Activated effector memory CD4-positive, alpha-beta T cell treated with Interleukin-2 at 50 U/mL for 16 hours (primary cell): ENCODE measurements around the gene COA8.

Experiments
- DNase-seq: peaks from one replicate; pipeline ENCODE4 v3.0.0-alpha.2; 2020

COA8 gene

DNA sequence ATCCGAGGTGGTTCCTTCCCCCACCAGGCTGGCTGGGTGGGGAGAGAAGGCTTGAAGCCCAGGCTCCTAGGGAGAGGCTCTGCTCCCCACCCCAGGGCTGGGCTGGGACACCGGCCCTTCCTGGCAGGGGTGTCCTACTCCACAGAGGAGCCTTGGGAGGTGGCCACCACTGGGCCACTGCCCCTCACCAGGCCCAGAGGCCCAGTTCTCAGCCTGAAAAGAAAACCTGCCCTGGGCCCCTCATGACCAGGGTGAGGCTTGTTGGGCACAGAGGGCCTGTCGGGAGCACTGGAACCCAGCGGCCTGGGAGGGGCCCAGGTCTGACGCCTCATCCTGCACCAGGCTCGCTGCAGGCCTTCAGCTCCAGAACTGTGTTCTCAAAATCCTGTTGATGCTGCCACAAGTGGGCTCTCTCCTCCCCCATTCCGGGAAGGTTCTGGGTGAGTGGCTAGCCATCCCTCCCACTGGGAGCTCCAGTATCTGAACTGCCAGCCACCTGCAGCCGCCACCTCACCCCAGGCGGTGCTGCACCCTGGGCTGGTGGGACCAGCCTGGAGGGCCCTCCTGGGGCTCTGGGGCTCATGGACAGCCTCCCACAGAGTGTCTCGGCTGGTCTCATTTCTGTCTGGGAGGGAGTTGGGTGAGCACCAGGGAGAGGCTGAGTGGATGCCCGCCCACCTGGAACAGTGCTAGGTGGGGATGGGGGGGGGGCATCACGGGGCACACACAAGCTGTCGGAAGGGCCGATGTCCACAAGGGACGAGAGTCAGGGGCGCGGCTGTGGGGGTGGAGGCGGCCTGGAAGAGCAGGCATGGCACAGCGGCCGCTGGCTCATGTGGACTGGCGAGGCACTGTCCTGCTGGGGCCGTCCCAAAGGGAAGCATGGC, 12.1 kb upstream of the COA8 start:
- DNase-seq: no peak

DNA sequence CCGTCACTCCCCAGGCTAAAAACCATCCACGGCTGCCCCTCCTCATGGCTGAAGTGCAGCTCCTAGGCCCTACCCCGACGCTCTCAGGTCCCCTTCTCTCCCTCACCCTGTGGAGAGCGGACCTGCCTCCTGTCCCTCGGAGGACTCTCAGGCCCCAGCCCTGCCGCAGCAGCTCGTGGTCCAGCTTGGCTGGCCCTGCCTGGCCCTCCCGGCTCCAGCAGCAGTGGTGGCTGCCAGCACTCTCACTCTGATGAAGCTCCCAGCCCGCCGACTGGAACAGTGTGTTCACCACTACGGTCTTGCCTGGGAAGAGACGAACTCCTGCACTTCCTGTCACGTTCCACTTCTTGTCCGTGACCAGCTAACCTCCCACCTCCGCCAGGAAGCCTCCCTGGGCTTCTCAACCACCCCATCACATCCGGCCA, 11.4 kb upstream of the COA8 start:
- DNase-seq: no peak

DNA sequence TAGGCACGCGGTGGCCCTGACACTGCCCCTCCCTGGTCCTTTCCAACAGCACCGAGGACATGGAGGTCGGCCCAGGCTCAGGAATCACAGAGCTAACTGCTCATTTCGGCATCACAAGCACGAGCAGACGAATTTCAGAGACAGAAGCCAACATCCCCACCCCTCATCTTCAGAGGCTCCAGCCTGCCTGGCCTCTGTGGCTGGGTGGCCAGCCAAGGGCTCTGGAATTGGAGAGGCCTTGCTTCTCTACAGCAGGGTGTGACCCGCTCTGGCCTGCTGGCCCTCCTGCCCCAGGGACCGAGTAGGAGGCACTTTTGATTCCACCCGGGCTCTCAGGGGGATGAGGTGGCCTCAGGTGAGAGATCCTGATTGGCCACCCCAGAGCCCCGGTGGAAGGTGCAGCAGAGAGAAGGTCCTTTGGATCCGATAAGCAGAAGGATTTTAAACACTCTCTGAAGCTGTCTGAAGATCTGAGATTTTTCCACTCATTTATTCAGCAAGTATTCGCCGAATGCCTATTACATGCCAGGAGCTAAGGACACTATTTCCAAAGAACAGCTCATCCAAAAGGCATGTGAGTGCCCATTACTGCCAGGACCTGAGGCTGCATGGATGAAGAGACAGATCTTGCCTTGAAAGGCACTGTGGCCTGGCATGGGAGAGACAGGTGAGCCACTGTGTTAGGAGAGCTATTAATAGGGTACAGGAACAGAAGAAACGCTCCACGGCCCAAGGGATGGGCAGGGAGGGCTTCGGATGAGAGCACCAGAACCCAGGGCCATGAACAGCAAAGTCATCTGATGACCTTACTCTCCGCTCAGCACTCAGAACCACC, 10.5 kb upstream of the COA8 start:
- DNase-seq: no peak

DNA sequence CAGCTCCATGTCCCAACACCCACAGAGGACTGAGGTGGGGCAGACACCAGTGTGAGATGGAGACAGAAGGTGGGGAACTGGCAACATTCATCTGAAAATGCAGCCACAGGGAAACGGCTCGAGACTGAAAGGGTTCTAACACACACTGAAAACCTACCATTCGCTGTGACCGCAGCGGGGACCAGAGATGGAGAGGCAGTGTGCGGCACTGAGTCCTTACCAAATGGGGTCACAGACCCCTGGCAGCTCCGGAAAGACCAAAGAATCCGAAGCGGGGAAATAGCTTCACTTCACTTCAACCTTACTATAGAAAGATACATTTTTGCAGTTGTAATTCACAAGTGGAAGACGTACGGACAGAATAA, 9.9 kb upstream of the COA8 start:
- no peak for DNase-seq

DNA sequence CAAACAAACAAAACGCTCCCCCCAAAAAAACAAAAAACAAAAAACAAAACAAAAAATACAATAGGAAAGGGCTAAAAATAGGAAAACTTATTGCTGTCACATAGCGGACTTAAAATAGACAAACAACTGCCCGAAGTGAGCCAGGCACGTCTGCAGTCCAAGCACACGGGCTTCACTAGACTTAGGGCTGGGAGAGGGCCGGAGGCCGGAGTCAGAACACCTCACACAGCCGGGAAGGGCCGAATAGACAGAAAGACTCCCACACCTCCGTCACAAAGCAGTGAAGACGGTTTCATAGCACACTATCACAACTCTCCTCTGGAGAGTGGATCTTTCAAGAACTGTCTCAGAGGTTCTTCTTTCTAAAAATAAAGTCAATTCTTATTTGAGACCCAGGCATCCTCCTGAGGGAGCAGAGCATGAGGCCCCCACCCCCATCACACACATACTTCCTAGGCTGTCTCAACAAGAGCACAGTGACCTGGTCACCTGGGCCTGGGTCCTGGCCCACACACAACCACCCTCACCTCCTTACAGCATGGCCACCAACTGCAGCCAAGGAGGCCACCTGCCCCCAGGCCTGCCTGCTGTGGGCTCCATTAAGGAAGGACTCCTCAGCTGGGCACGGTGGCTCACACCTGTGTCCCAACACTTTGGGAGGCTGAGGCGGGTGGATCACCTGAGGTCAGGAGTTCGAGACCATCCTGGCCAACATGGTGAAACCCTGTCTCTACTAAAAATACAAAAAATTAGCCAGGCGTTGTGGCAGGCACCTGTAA, 7.0 kb upstream of the COA8 start:
- no peak for DNase-seq

DNA sequence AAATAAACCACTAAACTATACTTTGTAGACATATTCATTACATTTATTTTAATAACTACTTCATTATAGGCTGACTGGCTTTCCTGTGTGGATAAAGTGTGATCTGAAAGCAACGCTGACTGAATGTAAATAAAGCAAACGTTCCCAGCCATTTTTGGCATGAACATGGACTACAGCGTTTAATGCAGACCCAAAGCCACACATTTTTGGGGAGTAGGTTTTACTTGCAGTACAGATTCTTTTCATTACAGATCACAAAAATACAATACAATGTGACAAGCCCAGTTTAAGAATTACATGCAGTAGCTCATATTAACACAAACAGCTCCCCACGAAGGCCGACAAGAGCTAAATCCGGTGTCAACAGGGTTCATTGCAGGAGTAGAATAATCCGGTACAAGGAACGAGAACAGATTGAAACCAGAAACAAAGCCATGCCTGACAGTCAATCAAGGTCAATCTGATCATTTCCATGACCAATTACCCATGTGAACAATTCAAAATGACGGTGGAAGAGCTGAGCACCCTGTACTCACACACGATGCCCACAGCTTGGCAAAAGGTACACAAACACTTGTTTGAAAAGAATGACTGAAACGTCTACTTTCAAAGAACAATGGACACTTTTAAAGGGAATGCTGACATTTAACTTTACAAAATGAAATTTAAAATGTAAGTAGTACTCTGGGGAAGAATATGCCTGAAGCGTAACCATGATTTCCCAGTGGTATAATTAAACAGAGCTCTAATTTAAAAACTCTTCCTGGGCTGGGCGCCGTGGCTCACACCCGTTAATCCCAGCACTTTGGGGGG, 5.6 kb upstream of the COA8 start:
- no peak for DNase-seq

DNA sequence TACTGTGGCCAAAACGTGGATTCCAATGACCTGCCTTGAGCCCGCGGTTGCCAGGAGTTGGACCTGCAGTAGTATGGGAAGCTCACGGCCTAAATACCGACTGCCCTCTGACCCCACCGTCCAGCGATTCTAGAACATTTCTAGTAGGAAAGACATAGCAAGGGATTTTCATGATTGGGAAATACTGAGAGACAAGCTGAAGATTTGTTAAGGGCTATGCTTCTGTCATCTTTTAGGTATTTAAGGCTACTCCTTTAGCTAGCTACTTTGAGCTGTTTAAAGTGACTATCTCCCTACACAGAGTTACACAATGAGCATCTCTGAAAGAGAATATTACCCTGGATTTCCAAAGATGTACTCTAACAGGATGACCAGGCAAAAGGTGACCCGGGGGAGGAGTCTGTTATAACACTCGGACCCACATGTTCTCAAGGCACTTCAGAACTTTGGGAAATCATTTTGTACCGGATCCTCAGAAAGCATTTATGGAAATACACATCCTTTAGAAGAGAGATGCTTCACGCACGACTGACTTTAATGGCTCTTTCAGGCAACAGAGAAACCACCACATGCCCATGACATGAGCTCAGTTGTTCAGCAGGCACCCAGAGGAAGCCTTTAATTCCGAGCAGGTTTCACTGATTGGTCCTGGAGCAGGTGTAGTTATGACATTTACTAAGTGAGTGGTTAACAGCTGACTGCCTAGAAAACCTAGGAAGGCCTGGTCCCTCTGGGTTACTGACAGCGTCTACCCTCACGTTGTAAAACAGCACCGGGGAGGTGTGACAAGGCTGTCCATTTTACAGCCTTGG, 4.5 kb upstream of the COA8 start:
- DNase-seq: no peak

DNA sequence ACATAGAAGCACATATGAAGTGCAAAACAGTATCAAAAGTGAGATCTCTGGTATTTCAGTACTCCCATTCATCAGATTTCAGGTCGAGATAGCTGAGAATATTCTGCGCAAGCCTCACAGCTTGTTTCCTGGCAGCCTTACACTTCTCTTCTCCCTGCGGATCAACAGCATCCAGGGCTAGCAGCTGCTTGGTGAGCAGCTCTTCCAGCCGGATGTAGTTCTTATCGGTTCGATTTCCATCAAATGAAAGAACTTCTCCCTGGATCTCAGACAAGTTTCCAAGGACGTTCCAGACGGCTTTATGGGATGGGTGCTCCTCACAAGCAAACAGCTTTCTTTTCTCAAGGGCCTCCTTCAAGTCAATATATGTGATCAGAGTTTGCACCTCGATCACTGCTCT, 3.0 kb upstream of the COA8 start:
- no peak for DNase-seq

DNA sequence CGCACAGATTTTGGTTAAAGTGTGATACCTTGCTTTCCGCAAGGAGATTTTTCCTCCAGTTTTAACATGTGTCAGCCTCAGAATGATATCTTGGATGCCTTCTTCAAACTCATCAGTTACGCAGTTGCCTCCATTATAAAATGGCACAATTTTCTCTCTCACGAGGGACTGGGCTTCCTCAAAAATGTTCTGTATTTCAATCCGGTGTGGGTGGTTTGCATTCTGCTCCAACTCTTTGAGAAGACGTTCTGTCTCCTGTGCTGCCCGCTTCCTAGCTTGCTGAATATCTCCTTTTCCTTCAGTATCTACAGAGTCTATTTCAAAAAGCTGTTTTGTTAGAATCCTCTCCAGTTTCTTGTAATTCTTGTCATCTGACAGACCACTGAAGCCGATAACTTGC, 2.1 kb upstream of the COA8 start:
- DNase-seq: no peak

DNA sequence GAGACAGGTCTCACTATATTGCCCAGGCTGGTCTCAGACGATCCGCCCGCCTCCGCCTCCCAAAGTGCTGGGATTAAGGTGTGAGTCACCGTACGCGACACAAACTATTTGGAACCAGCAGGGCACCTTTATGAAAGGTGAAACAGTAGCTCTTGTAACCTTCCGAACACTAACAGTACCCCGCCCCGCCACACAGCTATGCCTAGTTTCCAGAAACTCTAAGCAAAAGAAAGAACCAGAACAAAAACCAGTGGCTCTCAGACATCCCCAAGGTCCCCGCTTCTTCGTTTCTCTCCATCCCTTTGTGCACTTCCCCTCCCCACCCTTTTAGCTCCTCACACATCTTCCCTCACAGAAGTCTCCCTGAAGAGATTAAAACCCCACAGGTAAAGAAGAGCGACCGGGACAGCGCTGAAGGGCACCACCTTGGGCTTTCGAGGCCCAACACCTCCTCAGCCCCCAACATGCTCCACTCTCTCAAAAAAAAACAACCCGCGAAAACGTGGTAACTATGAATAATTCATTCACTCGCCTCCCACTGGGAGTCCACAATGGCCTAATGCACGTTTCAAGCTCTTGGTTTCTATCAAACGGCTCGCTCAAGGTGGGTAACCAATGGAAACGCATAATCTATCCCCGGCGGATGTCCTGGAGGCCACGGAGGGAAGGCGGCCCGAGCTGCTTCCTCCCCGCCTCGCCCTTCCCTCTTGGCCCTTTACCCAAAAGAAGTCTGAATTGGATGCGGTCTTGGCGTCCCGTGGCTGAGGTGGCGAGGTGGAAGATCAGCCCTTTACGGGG, 1.2 kb upstream of the COA8 start:
- no peak for DNase-seq

DNA sequence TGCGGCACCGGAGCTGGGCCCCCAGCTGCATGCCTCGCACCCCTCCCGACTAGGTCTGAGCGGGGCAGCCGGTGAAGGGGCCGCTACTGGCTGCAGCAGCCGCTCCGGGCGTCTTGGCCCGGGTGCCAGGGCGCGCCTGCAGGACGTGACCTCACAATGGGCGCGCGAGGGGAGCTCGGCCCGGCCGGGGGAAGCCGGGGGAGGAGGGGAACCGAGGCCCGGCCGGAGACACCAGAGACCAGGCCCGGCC, 656 bp upstream of the COA8 start:
- no peak for DNase-seq

DNA sequence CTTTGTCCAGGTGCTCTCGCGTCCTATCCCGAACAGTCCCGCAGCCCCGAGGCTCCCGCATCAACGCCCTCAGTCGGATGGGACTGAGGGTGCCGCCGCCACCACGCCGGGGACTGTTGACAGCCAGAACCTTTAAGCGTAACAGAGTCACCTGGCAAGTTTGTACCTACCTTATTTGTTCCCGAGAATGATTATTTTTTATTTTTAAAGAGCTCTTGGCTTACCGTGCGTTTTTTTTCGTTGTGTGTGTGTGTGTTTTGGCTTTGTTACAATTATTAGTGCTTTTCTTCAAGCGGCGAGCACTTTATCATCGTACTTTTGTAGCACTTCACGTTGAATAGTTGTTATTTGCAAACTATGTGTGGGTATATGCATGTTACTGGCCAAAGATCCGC, 463 bp downstream of the COA8 start:
- DNase-seq: no peak

DNA sequence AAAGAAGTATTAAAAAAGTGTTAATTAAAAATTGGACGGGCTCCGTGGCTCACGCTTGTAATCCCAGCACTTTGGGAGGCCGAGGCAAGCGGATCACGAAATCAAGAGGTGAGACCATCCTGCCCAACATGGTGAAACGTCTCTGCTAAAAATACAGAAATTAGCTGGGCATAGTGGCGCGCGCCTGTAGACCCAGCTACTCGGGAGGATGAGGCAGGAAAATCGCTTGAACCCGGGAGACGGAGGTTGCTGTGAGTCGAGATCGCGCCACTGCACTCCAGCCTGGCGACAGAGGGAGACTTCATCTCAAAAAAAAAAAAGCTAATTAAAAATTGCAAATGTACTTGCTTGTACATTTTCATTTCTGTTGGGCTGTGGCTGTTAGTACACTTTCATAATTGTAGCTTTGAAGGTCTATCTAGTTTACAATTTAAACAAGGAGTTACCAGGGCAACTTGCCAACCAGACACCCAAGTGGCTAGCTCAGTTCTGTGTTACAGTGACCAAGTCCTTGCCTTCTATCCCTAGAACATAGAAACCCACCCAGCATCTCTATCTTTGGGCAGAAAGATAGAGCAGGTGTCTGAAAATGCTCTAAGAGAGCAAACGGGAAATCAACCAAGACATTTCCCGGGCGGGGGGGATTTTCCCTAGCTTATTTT, 1.2 kb downstream of the COA8 start:
- no peak for DNase-seq

DNA sequence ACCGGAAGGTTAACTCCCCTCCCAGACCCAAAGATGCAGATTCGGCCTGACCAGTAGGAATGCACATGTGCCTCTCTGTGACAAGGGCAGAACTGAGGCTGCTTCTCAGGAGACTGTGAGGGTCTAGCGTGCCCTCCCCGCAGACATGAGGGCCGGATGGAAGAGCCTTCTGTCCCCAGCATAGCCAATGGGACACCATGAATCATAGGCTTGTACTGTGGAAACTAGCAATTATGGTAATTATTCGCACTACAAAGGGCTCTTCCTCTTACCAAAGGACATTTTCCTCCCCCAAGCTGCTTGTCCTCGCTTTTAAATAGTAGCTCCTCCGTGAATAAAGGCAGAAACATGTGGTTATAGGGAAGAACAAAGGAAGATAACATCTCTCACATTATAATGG, 6.2 kb downstream of the COA8 start:
- no peak for DNase-seq

DNA sequence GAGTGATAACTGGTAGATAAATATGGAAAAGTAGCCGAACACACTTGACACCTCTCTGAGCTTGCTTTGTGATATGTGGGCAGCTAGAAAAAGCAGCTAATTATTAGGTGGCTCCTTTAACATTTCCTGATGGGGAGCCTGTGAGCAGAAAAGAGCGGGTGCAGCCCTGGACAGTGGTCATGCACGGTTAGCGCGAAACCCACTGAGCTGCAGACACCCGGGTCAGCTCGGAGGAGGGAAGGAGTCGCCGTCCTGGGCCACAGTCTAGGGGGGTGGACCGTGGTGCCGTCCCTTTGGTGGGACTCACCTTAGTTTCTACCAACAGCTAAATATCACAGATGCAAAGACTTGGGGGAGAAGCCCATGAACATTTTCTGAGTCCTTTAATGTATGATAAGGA, 6.6 kb downstream of the COA8 start:
- DNase-seq: no peak

DNA sequence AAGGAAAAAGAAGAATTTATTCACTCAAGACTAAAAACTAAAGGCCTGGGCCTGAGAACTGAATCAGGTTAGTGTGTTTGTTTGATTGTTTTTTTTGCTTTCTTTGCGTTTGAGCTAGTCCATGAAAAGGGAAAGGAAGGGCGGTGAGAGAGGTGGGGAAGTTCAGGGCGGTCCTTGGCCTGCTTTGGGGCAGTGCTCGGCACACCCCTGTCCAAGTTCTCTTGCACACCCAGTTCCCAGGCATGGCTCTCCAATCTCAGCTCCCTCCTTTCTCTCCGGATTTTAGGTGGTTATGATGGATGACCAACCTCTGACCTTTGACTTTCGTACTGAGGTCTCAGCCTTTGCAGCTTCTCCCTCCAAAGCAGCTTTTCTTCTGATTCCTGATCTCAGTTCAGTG, 11.3 kb downstream of the COA8 start:
- no peak for DNase-seq

DNA sequence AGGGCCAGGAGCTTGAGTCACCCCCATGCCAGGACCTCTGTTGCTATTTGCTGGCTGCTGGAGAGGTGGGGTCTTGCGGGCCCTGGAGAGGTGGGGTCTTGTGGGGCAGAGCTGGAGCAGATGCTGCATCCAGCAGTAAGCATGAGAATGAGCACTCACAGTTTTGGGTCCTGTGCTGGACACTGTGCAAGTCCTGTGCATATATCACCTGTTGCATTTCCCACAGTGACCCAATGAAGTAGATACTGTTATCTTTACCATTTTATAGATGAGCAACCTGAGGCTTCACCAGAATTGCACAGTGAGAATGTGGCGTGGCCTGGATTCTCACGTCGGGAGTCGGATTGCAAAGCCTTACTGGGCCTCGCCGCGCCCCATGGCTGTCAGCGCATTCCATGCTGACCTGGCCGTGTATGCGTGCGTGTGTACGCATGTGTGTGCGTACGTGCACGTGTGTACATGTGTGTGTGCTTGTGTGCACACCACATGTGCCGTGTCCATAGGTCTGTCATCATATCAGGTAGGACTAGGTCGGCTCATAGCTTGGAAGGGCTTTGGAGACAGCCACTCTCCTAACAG, 12.0 kb downstream of the COA8 start:
- DNase-seq: no peak

DNA sequence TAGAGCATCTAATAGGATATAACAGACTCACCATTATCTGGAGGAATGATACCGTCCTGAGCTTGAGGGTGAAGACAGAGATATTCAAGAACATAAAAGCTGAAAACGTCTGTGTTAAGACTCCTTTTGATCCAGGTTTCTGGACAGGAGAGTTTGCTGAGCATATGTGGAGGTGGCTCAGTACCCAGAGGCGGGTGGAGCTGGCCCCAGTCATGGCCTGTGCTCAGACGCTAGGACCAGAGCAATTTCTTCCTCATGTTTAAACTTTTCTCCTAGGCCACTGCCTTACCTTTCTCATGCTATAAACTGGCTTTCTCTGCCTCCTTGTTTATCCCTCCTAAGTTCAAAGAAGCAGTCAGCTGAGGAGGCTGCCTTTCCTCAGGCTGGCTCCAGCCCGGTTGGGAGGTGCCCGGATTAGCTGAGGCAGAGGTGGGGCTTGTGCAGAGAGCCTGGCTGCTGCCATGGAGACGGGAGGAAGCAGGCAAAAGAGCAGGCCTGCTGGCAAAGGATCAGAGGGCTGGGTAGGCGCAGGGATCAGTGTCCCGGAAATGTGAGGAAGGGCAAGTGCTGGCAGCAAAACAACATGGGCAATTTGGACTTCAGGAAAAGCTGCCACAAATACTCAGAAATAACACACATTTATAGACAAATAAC, 13.7 kb downstream of the COA8 start:
- no peak for DNase-seq

DNA sequence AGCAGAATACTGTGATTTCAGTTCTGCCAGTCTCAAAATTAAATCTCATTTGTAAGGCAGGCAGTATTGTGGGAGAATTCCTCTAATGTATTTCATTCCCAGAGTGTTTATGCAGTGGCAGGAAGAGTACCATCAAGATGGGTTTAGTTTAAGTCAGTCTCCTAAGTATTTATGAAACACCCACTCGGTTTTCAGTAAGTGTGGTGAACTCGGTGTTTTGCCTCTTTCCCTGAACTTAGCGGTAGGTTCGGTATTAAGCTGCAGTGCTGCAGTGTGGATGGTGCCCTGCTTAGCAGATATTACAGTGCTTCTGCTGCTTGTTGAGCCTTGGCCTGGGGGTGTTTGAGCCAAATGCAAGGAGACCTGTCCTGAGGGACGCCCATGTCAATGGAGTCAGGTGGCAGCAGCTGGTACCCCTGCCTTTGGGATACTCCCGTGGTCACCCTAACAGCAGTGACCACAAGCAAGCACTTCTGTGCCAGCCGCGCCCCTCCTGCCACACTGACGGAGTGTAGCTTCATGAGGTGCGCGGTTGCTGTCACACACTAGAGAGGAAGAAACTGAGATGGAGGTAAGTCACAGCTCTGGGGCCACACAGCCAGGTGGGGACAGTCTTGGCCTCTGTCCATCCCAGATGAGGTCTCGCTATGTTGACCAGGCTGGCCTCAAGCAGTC, 15.8 kb downstream of the COA8 start:
- no peak for DNase-seq
